HG02759 (cell line): ENCODE measurements around the gene CAMSAP2.
A peak's percentile ranks its signal among the peaks of the same experiment; 100 is the strongest.

ENCODE experiments used
- ATAC-seq: cut with Tn5 transposase; IDR thresholded peaks from one replicate; pipeline ENCODE4 v1.9.1; 2021; ENCODE audit warnings: mild to moderate bottlenecking, moderate library complexity; ENCODE audit not compliant: unreplicated experiment

CAMSAP2 gene

GRCh38 chr1:200875416-200875815 lies 136.7 kb downstream of the CAMSAP2 start:
- ATAC-seq, result no peak

- no peak for ATAC-seq
These were observed 138.3 kb downstream of the CAMSAP2 start for GRCh38 chr1:200877010-200877409.

GRCh38 chr1:200877839-200878551 lies 139.3 kb downstream of the CAMSAP2 start:
- ATAC-seq, result peak; percentile 76

GRCh38 chr1:200880212-200880611 lies 141.5 kb downstream of the CAMSAP2 start:
- peak; percentile 60 for ATAC-seq

GRCh38 chr1:200883118-200883517 lies 144.4 kb downstream of the CAMSAP2 start:
- ATAC-seq, result no peak

GRCh38 chr1:200885623-200886402 lies 147.1 kb downstream of the CAMSAP2 start:
- no peak for ATAC-seq

DNA sequence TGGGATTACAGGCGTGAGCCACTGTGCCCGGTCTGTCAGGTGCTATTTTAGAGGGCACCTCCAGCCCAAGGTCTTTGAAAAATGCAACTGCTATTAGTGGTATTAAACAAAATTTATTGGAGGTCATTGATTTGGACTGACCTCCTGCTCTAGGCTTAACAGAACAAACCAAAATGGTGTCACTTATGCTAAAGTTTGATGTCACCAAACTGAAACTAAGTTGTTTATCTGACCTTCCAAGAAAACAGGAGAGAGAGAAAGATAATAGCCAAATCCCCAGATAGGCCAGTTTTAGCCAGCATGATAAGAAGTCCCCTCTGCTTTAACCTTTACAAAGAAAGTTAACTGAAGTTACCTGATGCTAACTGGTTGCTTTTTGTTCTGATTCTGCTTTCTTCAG lies 147.9 kb downstream of the CAMSAP2 start:
- no peak for ATAC-seq

DNA sequence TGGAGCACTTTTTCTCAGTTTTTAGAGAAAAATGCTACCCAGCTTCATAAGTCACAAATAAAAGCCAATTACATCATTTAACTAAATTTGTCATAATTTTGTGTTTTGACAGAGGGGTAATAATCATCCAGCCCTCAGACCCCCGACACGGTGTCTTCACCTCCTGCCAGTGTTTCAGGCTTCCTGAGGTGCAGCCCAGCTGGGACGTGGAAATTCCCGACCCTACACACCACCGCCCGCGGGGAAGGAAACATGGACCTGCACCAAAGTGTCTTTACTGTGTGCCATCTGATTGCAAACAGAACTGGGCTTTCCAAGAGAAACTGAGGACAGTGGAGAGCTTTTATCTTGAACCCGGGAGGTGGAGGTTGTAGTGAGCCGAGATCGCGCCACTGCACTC lies 148.3 kb downstream of the CAMSAP2 start:
- no peak for ATAC-seq

DNA sequence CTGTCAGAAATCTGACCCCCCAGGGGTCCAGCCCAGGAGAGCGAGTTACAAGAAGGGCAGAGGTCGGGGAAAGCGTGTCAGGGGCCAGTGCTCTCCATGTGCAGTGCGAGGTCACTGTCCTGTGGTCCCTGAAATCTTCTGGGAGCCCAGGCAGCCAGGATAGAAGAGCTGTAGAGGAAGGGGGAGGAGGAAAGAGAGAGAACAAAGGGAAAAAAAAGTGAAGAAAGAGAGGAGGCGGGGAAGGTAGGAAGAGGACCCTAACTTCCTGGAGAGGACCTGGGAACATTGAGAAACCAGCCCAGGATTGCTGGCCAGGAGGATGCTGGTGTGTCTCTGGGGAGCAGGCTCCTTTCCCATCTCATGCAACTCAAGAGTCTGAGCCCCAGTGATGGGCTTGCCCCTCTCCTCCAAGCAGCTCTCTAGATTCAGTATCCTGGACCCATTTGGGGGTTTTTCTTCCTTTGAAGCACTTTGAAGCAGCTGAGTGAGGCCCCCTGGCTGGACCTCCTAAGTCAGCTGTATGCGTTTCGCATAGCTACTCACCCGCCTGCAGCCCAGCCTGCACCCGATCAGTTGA lies 149.2 kb downstream of the CAMSAP2 start:
- no peak for ATAC-seq

- peak; percentile 90 for ATAC-seq
These were observed 149.7 kb downstream of the CAMSAP2 start for GRCh38 chr1:200888349-200888838.

- ATAC-seq, result no peak
These were observed 150.9 kb downstream of the CAMSAP2 start for GRCh38 chr1:200889571-200889970.

DNA sequence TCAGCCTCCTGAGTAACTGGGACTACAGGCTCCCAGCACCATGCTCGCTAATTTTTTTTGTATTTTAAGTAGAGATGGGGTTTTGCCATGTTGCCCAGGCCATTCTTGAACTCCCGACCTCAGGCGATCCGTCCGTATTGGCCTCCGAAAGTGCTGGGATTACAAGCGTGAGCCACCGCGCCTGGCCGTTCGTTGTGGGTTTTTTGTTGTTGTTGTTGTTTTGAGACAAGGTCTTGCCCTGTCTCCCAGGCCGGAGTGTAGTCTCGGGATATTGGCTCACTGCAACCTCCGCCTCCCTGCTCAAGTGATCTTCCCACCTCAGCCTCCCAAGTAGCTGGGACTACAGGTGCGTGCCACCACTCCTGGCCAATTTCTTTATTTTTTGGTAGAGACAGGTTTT lies 151.3 kb downstream of the CAMSAP2 start:
- no peak for ATAC-seq

- peak; percentile 23 for ATAC-seq
These were observed 152.4 kb downstream of the CAMSAP2 start for GRCh38 chr1:200890818-200891773.

- ATAC-seq, result no peak
These were observed 153.1 kb downstream of the CAMSAP2 start for GRCh38 chr1:200891774-200892157.

GRCh38 chr1:200892546-200892945 lies 153.9 kb downstream of the CAMSAP2 start:
- no peak for ATAC-seq

- ATAC-seq, result no peak
These were observed 154.3 kb downstream of the CAMSAP2 start for GRCh38 chr1:200892958-200893357.

GRCh38 chr1:200893411-200893901 lies 154.8 kb downstream of the CAMSAP2 start:
- ATAC-seq, result no peak

- ATAC-seq, result no peak
These were observed 156.2 kb downstream of the CAMSAP2 start, which contains the start of gene INAVA for GRCh38 chr1:200894712-200895442. Gene INAVA (plus strand): TSS chr1:200894900. CDS start chr1:200898401, 3,501 bp downstream.

DNA sequence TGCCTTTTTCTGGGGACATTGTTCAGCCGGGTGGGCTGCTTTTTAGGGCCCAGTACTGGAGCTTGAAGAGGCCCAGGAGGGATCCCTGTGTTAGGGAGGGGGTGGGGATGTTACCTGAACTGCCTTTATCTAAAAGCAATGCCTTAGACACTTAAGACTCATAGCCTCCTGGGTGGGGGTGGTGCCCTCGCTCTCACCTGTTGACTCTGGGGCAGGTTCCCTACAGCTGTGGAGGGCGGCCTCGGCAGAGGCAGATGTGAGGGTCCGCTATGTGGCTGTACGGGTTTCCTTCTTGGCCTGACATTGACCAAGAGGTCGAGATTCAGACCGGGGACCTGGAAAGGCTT lies 156.7 kb downstream of the CAMSAP2 start:
- ATAC-seq, result no peak
